Kidney epithelial cell (primary cell): ENCODE results near the gene ABCC3. TPM values are rescaled to one million over a fixed set of nuclear protein-coding genes. Genes with fewer than 3 reads are reported as not detected.

Experiments used
- DNase-seq: peaks from one replicate; pipeline ENCODE4 v3.0.0-alpha.2; 2010; ENCODE audit warnings: low read depth
- H3K27me3 ChIP-seq: 2 replicates; pipeline ENCODE4 v1.6.0; 2011; ENCODE audit warnings: low read length; ENCODE audit not compliant: control insufficient read depth, insufficient read depth
- H3K36me3 ChIP-seq: 2 replicates; pipeline ENCODE4 v1.5.1; 2011; ENCODE audit warnings: low read length; ENCODE audit not compliant: control insufficient read depth, insufficient read depth
- H3K4me3 ChIP-seq: 2 replicates; pipeline ENCODE4 v1.5.1; 2011; ENCODE audit warnings: low read depth, mild to moderate bottlenecking, control low read depth, low read length
- total RNA-seq: library from RNA; depleted of rRNA; stranded (reverse); fragments of >200 nt; gene quantifications from 2 replicates; pipeline ENCODE4 v1.2.3, GENCODE V29; 2015
- TF ChIP-seq, protein P1 (sequence below): IDR thresholded peaks from 2 replicates; pipeline ENCODE4 v1.5.1; 2011; ENCODE audit warnings: mild to moderate bottlenecking, moderate library complexity, low read length, control low read depth, inconsistent platforms; ENCODE audit not compliant: insufficient read depth, poor library complexity, severe bottlenecking

The ABCC3 gene
- total RNA-seq, 1 donor from 2014 or later, result 1.3 TPM

DNA sequence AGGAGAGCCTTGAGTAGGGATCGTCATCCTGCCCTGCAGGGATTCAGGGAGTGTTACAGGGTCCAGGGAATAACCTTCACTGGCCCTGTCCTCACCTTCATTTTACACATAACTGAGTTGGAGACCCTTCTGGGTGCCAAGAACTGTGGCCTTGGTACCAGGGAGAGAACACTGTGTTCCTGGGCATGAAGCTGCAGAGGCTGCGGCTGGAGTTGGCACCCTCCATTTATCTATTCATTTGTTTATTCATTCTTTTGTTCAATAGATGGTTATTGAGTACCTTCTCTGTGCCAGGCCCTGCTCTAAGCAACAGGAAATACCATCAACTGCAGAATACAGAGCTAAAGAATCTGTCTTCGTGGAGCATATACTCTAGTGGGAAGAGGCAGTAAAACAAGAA is 6.7 kb downstream of the ABCC3 start:
- no peak for DNase-seq
- Histone ChIP-seq H3K4me3 (no peak overlapping the region), H3K36me3 (peaks cover 2% of the 10 kb centered on the region), H3K27me3 (no peaks in the 10 kb centered on the region)
- TF ChIP-seq, protein P1, sequence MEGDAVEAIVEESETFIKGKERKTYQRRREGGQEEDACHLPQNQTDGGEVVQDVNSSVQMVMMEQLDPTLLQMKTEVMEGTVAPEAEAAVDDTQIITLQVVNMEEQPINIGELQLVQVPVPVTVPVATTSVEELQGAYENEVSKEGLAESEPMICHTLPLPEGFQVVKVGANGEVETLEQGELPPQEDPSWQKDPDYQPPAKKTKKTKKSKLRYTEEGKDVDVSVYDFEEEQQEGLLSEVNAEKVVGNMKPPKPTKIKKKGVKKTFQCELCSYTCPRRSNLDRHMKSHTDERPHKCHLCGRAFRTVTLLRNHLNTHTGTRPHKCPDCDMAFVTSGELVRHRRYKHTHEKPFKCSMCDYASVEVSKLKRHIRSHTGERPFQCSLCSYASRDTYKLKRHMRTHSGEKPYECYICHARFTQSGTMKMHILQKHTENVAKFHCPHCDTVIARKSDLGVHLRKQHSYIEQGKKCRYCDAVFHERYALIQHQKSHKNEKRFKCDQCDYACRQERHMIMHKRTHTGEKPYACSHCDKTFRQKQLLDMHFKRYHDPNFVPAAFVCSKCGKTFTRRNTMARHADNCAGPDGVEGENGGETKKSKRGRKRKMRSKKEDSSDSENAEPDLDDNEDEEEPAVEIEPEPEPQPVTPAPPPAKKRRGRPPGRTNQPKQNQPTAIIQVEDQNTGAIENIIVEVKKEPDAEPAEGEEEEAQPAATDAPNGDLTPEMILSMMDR, result no peak

DNA sequence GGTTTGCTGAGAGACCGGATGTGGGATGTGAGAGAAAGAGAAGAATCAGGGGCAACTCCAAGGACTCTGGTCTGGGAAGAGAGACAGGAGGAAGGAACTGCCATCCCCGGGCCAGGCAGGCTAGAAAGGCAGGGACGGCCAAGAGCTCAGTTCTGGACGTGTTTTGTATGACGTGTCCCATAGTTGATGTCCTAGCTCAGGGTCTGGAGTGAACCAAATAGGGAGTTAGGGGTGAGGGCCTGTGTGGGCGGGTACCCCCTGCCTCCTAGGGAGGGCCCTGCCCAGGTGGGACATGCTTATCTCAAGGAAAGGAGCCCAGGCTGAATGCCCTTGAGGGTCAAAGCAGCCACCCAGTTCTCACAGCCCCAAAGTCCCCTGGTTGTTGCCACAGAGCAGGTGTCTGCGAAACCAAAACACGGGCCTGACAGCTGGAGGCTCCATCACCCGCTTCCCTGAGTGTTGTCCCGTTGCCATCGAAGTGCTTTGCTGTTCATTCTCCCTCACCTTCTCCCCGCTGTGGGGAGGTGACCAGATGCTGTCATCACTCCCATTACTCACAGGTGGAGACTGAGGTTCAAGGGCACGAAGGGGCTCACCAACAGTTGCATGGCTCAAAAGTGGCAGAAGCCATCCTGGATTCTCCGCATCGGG is 7.5 kb downstream of the ABCC3 start:
- TF ChIP-seq, protein P1, result no peak
- Histone ChIP-seq H3K36me3 (peaks cover 2% of the 10 kb centered on the region), H3K27me3 (no peaks in the 10 kb centered on the region), H3K4me3 (no peak overlapping the region)
- DNase-seq, result no peak

DNA sequence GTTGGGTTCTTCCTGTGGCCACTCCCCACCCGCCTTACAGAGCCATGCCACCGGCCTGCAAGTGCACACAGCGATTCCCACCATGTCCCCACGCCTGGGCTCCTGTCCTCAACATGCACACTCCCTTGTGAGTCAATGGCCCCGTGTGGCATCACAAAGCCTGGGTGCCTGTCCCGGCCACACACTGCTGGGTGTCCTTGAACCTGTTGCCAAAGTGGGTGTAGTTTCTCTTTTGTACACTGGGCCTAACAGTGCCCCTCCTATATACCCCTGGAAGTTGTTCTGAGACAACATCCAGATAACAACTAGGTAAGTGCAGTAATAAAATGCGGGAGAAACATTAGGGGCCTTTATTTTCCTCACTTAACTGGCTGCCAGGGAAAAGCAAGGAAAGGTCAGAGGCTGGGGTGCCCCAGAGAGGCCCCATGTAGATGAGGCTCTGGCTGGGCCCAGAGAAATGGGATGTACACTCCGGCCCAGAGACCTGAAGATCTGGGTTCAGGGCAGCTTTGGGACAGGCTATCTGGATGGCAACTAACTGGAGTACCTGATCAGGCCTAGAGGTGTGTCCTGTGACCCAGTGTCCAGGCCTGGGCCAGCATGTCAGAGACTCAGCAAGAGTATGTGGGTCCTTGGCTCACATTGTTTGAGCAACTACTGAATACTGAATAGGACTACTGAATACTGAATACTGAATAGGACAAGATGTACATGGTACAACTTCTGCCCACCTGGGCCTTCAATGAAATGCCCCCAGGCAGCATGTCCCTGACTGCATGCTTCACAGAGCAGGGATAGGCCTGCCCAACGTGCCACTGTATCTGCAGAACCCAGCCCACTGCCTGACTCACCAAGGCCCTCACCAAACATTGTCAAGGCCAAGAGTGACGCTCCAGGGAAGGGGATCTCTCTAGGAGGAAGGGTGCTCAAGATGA is 8.3 kb downstream of the ABCC3 start:
- TF ChIP-seq, protein P1, result no peak
- Histone ChIP-seq H3K4me3 (no peak overlapping the region), H3K36me3 (peaks cover 2% of the 10 kb centered on the region), H3K27me3 (no peaks in the 10 kb centered on the region)
- DNase-seq, result peak; percentile 39

DNA sequence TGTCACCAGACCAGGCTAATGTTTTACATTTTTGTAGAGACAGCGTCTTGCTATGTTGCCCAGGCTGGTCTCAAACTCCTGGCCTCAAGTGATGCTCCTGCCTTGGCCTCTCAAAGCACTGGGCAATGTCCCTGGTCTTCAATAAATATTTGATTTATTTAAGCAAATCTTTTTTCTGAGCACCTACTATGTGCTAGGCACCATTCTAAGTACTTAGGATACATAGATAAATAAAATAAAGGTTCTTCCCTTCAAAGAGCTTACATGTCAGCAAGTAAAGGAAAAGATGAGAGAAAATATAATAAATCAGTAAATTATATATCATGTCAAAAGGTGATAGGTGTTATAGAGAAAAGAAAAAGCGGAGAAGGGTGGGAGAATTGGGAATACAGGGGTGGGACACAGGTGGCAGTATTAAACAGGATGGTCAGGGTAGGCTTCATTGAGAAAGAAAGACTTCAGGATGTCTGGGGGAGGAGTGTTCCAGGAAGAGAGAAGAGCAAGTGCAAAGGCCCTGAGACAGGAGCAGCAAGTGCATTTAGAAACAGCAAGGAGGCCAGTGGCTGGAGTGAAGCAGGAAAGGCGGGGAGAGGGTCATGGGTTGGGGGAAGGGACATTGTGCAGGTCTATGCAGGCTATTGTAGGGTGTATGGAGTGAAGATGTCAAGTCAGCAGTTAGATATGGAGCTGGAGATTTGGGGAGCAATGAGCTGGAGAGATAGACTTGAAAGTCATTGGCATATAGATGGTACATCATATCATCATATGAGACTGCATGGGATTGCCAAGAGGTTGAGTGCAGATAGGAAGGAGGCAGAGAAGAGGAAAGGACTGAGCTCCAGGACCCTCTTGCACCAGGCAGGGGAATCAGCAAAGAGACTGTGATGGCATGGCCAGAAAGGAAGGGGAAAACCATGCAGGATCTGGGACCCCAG is 11.3 kb downstream of the ABCC3 start:
- TF ChIP-seq, protein P1, result no peak
- H3K4me3 ChIP-seq, result no peak overlapping the region
- DNase-seq, result no peak
- H3K36me3 ChIP-seq, result peaks cover 2% of the 10 kb centered on the region
- no peaks in the 10 kb centered on the region for H3K27me3 ChIP-seq

DNA sequence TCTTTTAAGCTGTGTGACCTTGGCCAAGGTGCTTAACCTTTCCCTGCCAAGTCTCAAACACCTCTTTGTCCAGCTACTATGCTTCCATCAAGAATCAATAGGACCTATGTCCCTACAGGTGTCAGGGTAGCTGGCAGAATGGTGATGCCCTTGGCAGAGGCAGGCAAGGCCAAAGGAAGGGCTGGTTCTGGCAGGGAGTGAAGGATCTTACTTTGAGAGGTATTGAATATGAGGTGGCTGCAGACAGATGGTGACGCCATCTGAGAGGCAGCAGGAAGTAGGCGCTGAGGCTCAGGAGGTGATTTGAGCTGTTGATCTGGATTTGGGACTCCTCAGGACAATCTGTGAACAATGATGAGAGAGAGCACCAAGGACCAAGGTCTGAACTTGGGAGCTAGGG is 12.5 kb downstream of the ABCC3 start:
- DNase-seq, result no peak
- TF ChIP-seq, protein P1, result no peak
- Histone ChIP-seq H3K4me3 (no peak overlapping the region), H3K27me3 (no peaks in the 10 kb centered on the region), H3K36me3 (peaks cover 2% of the 10 kb centered on the region)
